K562 (cell line): ENCODE measurements around the gene CLTRN. TPM values are rescaled to one million over a fixed set of nuclear protein-coding genes. Genes with fewer than 3 reads are reported as not detected.

Source experiments
- CBFA2T3 ChIP-seq: fragments of 450-650 bp; IDR thresholded peaks from 2 replicates; pipeline ENCODE4 v1.6.1; 2017
- CBX2 ChIP-seq: fragments of 200-600 bp; sonication (generic); IDR thresholded peaks from one replicate; pipeline ENCODE4 v1.6.1; 2012; ENCODE audit warnings: mild to moderate bottlenecking, low read length, inconsistent platforms; ENCODE audit not compliant: insufficient read depth, poor library complexity, severe bottlenecking
- LARP7 ChIP-seq: fragments of 450-650 bp; IDR thresholded peaks from 2 replicates; pipeline ENCODE4 v1.6.1; 2016
- NFYB ChIP-seq: IDR thresholded peaks from 2 replicates; pipeline ENCODE4 v1.6.1; 2011; ENCODE audit warnings: mild to moderate bottlenecking, moderate library complexity; ENCODE audit not compliant: insufficient read length; ENCODE audit errors: extremely low read depth
- PCBP1 ChIP-seq: fragments of 200-400 bp; formaldehyde crosslinking; IDR thresholded peaks from 2 replicates; pipeline ENCODE4 v1.6.1; 2018; ENCODE audit warnings: mild to moderate bottlenecking, low read depth, low read length; ENCODE audit not compliant: poor library complexity, severe bottlenecking
- POU5F1 ChIP-seq: fragments of 150-350 bp; IDR thresholded peaks from 2 replicates; pipeline ENCODE4 v1.6.1; 2014; ENCODE audit warnings: borderline replicate concordance, low read length, low read depth, mild to moderate bottlenecking; ENCODE audit not compliant: partially characterized antibody
- ZFP36 ChIP-seq: fragments of 150-350 bp; IDR thresholded peaks from 2 replicates; pipeline ENCODE4 v1.6.1; 2018; ENCODE audit warnings: low read length, low read depth; ENCODE audit not compliant: partially characterized antibody
- ZNF354B ChIP-seq: fragments of 250-450 bp; sonication (Bioruptor Pico); IDR thresholded peaks from 2 replicates; pipeline ENCODE4 v1.4.0; 2020
- polyA plus RNA-seq, 8 experiments: library from polyadenylated mRNA; depleted of rRNA in 4 of 8; stranded (reverse) in 5 of 8; unstranded in 3 of 8; fragments of >200 nt; fragmentation: Nextera tagmentation in 2 of 8; fragmentation: Illumina TruSeq in 1 of 8; extraction: Ambion mirVana in 2 of 8; extraction: Trizol in 1 of 8; gene quantifications; 2 replicates each; pipeline versions ENCODE4 v1.2.1 to v1.2.3, GENCODE V29; 2011 to 2014; ENCODE audit warnings: inconsistent platforms in 1 of 8, missing spikeins in 1 of 8
- total RNA-seq, 7 experiments: library from RNA; depleted of rRNA in 6 of 7; stranded (reverse); fragments of >200 nt in 6 of 7; fragmentation: Illumina TruSeq in 2 of 7; extraction: Trizol in 2 of 7; gene quantifications; 2 replicates each; pipeline versions ENCODE4 v1.2.1 to v1.2.3, GENCODE V29; 2011 to 2021; ENCODE audit warnings: low replicate concordance in 1 of 7
- TF ChIP-seq, protein P1 (sequence below): sonication (generic); formaldehyde crosslinking; IDR thresholded peaks from 2 replicates; pipeline ENCODE4 v1.4.0; 2020; ENCODE audit warnings: mild to moderate bottlenecking, missing genetic modification reagents
- TF ChIP-seq, protein P2 (sequence below), 2 experiments: fragments of 450-650 bp; IDR thresholded peaks; 2 replicates each; pipeline ENCODE4 v1.6.1; 2016
- TF ChIP-seq, protein P3 (sequence below): fragments of 450-650 bp; IDR thresholded peaks from 2 replicates; pipeline ENCODE4 v1.6.1; 2016; ENCODE audit warnings: mild to moderate bottlenecking, moderate library complexity

CLTRN gene
- total and polyA plus RNA-seq, 9 of the 15 experiments (the other 6 are each of a cell fraction or from before 2014, with no cell fraction given): 0.11 to 0.36 (median 0.18) TPM; not detected in 2

DNA sequence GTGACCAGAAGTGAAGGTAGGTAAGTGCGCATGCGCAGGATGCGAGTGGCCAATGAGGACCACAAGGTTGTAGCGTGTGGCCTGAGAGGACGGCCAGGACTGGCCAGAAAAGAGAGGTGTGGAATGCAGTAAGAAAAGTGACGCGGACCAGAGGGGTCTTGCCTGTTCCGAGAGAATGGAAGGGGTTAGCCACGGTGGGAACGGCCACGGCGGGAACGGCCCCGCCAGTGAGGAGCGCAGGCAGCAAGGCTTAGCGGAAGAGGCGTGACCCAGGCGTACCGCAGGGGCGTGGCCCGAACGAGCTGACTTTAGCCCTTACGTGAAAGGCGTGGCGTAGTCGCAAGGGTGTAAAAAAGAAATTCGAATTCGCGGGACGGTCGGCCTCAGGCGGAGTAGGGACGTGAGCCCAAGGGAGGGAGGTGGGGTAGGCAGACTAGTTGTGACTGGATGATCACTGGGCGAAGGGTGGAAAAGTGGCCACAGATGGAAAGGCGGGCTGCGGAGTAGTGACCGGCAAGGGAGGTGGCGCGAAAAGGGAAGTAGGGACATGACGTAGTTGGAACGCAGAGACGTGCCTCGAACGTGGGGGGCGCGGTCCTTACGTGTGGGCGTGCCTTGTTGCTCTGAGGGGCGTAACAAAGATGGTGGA lies 10.4 kb upstream of the CLTRN start (continued):
- TF ChIP-seq, protein P1, sequence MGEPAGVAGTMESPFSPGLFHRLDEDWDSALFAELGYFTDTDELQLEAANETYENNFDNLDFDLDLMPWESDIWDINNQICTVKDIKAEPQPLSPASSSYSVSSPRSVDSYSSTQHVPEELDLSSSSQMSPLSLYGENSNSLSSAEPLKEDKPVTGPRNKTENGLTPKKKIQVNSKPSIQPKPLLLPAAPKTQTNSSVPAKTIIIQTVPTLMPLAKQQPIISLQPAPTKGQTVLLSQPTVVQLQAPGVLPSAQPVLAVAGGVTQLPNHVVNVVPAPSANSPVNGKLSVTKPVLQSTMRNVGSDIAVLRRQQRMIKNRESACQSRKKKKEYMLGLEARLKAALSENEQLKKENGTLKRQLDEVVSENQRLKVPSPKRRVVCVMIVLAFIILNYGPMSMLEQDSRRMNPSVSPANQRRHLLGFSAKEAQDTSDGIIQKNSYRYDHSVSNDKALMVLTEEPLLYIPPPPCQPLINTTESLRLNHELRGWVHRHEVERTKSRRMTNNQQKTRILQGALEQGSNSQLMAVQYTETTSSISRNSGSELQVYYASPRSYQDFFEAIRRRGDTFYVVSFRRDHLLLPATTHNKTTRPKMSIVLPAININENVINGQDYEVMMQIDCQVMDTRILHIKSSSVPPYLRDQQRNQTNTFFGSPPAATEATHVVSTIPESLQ (CRISPR knock-in tag): 0 out of 2 replicates have a peak, but pooled peaks have one; percentile 79
- TF ChIP-seq CBFA2T3 (no peak; the same call in 1 of the 2 replicates), ZNF354B (CRISPR knock-in tag) (no peak), LARP7 (no peak), NFYB (peak; percentile 21), PCBP1 (no peak), ZFP36 (peak; percentile 13), CBX2 (no peak), POU5F1 (no peak)
- TF ChIP-seq, protein P2, sequence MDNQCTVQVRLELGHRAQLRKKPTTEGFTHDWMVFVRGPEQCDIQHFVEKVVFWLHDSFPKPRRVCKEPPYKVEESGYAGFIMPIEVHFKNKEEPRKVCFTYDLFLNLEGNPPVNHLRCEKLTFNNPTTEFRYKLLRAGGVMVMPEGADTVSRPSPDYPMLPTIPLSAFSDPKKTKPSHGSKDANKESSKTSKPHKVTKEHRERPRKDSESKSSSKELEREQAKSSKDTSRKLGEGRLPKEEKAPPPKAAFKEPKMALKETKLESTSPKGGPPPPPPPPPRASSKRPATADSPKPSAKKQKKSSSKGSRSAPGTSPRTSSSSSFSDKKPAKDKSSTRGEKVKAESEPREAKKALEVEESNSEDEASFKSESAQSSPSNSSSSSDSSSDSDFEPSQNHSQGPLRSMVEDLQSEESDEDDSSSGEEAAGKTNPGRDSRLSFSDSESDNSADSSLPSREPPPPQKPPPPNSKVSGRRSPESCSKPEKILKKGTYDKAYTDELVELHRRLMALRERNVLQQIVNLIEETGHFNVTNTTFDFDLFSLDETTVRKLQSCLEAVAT (IDR thresholded peaks at IDR 0.05): 0 out of 4 replicates have a peak, but pooled peaks of 1 of the 2 experiments have one; percentile 26
- TF ChIP-seq, protein P3, sequence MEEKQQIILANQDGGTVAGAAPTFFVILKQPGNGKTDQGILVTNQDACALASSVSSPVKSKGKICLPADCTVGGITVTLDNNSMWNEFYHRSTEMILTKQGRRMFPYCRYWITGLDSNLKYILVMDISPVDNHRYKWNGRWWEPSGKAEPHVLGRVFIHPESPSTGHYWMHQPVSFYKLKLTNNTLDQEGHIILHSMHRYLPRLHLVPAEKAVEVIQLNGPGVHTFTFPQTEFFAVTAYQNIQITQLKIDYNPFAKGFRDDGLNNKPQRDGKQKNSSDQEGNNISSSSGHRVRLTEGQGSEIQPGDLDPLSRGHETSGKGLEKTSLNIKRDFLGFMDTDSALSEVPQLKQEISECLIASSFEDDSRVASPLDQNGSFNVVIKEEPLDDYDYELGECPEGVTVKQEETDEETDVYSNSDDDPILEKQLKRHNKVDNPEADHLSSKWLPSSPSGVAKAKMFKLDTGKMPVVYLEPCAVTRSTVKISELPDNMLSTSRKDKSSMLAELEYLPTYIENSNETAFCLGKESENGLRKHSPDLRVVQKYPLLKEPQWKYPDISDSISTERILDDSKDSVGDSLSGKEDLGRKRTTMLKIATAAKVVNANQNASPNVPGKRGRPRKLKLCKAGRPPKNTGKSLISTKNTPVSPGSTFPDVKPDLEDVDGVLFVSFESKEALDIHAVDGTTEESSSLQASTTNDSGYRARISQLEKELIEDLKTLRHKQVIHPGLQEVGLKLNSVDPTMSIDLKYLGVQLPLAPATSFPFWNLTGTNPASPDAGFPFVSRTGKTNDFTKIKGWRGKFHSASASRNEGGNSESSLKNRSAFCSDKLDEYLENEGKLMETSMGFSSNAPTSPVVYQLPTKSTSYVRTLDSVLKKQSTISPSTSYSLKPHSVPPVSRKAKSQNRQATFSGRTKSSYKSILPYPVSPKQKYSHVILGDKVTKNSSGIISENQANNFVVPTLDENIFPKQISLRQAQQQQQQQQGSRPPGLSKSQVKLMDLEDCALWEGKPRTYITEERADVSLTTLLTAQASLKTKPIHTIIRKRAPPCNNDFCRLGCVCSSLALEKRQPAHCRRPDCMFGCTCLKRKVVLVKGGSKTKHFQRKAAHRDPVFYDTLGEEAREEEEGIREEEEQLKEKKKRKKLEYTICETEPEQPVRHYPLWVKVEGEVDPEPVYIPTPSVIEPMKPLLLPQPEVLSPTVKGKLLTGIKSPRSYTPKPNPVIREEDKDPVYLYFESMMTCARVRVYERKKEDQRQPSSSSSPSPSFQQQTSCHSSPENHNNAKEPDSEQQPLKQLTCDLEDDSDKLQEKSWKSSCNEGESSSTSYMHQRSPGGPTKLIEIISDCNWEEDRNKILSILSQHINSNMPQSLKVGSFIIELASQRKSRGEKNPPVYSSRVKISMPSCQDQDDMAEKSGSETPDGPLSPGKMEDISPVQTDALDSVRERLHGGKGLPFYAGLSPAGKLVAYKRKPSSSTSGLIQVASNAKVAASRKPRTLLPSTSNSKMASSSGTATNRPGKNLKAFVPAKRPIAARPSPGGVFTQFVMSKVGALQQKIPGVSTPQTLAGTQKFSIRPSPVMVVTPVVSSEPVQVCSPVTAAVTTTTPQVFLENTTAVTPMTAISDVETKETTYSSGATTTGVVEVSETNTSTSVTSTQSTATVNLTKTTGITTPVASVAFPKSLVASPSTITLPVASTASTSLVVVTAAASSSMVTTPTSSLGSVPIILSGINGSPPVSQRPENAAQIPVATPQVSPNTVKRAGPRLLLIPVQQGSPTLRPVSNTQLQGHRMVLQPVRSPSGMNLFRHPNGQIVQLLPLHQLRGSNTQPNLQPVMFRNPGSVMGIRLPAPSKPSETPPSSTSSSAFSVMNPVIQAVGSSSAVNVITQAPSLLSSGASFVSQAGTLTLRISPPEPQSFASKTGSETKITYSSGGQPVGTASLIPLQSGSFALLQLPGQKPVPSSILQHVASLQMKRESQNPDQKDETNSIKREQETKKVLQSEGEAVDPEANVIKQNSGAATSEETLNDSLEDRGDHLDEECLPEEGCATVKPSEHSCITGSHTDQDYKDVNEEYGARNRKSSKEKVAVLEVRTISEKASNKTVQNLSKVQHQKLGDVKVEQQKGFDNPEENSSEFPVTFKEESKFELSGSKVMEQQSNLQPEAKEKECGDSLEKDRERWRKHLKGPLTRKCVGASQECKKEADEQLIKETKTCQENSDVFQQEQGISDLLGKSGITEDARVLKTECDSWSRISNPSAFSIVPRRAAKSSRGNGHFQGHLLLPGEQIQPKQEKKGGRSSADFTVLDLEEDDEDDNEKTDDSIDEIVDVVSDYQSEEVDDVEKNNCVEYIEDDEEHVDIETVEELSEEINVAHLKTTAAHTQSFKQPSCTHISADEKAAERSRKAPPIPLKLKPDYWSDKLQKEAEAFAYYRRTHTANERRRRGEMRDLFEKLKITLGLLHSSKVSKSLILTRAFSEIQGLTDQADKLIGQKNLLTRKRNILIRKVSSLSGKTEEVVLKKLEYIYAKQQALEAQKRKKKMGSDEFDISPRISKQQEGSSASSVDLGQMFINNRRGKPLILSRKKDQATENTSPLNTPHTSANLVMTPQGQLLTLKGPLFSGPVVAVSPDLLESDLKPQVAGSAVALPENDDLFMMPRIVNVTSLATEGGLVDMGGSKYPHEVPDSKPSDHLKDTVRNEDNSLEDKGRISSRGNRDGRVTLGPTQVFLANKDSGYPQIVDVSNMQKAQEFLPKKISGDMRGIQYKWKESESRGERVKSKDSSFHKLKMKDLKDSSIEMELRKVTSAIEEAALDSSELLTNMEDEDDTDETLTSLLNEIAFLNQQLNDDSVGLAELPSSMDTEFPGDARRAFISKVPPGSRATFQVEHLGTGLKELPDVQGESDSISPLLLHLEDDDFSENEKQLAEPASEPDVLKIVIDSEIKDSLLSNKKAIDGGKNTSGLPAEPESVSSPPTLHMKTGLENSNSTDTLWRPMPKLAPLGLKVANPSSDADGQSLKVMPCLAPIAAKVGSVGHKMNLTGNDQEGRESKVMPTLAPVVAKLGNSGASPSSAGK: peak; percentile 58; the same call in 1 of the 2 replicates
